Mammary epithelial cell (primary cell): ENCODE measurements around the gene TPD52L1.

ENCODE experiments used
- CTCF ChIP-seq, 2 donors: IDR thresholded peaks in 1 of 2; conservative IDR thresholded peaks in 1 of 2; 2 replicates each; pipeline ENCODE4 v1.5.1; 2011 to 2012; ENCODE audit warnings: inconsistent platforms in 2 of 2, low read length in 2 of 2, mild to moderate bottlenecking in 2 of 2, control low read depth in 1 of 2, low read depth in 1 of 2; ENCODE audit not compliant: insufficient read depth in 1 of 2; ENCODE audit errors: extremely low read depth in 1 of 2
- EZH2 ChIP-seq: IDR thresholded peaks from 2 replicates; pipeline ENCODE4 v1.6.1; 2012; ENCODE audit warnings: low read length, inconsistent platforms, borderline replicate concordance

GRCh38 chr6:125200941-125201340 lies 47.4 kb downstream of the TPD52L1 start:
- TF ChIP-seq CTCF (conservative IDR thresholded peaks at IDR 0.05 in 1 of 2, IDR thresholded peaks at IDR 0.05 in 1 of 2; ENCODE audit: extremely low read depth in 1 of 2, insufficient read depth in 1 of 2, low read depth in 1 of 2, low read length in 2 of 2) = no peak
- no peak for TF ChIP-seq EZH2
